Measurements from ENCODE around the gene SPATA2L.

DNA sequence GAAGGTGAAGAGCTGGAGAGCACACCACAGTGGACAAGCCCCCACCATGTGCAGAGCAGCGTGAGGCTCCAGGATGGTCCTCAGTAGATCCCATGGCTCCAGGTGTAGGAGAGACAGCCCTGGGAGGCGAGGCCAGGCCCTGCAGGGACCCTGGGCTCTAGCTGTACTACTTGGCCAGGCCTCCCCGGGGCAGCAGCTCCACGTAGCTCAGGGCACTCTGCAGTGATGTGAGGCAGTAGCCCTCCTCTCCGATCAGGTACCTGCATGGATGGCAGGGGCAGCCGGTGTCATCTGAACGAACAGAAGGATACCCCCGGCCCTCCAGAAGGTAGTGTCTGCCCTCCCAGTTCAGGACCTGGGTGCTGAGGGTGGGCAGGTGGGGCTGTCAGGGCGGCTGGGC lies 6.2 kb upstream of the SPATA2L start:
- TF ChIP-seq, protein P1, sequence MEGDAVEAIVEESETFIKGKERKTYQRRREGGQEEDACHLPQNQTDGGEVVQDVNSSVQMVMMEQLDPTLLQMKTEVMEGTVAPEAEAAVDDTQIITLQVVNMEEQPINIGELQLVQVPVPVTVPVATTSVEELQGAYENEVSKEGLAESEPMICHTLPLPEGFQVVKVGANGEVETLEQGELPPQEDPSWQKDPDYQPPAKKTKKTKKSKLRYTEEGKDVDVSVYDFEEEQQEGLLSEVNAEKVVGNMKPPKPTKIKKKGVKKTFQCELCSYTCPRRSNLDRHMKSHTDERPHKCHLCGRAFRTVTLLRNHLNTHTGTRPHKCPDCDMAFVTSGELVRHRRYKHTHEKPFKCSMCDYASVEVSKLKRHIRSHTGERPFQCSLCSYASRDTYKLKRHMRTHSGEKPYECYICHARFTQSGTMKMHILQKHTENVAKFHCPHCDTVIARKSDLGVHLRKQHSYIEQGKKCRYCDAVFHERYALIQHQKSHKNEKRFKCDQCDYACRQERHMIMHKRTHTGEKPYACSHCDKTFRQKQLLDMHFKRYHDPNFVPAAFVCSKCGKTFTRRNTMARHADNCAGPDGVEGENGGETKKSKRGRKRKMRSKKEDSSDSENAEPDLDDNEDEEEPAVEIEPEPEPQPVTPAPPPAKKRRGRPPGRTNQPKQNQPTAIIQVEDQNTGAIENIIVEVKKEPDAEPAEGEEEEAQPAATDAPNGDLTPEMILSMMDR (IDR thresholded peaks at IDR 0.05) = no peak
- TF ChIP-seq POLR2A (IDR thresholded peaks at IDR 0.05) (no peak), POLR2AphosphoS5 (IDR thresholded peaks at IDR 0.05; ENCODE audit: insufficient read depth in 1 of 2, low read depth in 1 of 2) (no peak)

Data from vagina (tissue), 2 donors.